WTC11 (cell line): ENCODE results near the gene DCAF10. TPM values are rescaled to one million over a fixed set of nuclear protein-coding genes. Genes with fewer than 3 reads are reported as not detected.

ENCODE experiments used
- ATF1 ChIP-seq: sonication (generic); formaldehyde crosslinking; IDR thresholded peaks from 2 replicates; pipeline ENCODE4 v1.8.1; 2023; ENCODE audit warnings: mild to moderate bottlenecking, moderate library complexity, missing genetic modification reagents
- ATF3 ChIP-seq: sonication (generic); formaldehyde crosslinking; conservative IDR thresholded peaks from 2 replicates; pipeline ENCODE4 v1.8.1; 2022; ENCODE audit warnings: mild to moderate bottlenecking, missing genetic modification reagents
- CBFB ChIP-seq: sonication (generic); formaldehyde crosslinking; IDR thresholded peaks from 2 replicates; pipeline ENCODE4 v1.8.1; 2022; ENCODE audit warnings: mild to moderate bottlenecking, low read depth, missing genetic modification reagents
- CREB1 ChIP-seq: sonication (generic); formaldehyde crosslinking; IDR thresholded peaks from 2 replicates; pipeline ENCODE4 v1.8.0; 2023; ENCODE audit warnings: mild to moderate bottlenecking, missing genetic modification reagents
- CREM ChIP-seq: sonication (generic); formaldehyde crosslinking; IDR thresholded peaks from 2 replicates; pipeline ENCODE4 v1.8.1; 2022; ENCODE audit warnings: mild to moderate bottlenecking, missing genetic modification reagents, moderate library complexity
- CTCF ChIP-seq: fragments of 200-600 bp; IDR thresholded peaks from 2 replicates; pipeline ENCODE4 v1.8.0; 2022; ENCODE audit warnings: antibody characterized with exemption
- ETV6 ChIP-seq: sonication (generic); formaldehyde crosslinking; IDR thresholded peaks from 2 replicates; pipeline ENCODE4 v1.8.1; 2022; ENCODE audit warnings: mild to moderate bottlenecking, missing genetic modification reagents
- FOXJ3 ChIP-seq: sonication (generic); formaldehyde crosslinking; IDR thresholded peaks from 2 replicates; pipeline ENCODE4 v1.9.0; 2021; ENCODE audit warnings: missing genetic modification reagents, mild to moderate bottlenecking, borderline replicate concordance
- FOXP4 ChIP-seq: sonication (generic); formaldehyde crosslinking; IDR thresholded peaks from 2 replicates; pipeline ENCODE4 v1.8.0; 2022; ENCODE audit warnings: mild to moderate bottlenecking, missing genetic modification reagents
- IRF1 ChIP-seq: sonication (generic); formaldehyde crosslinking; IDR thresholded peaks from 2 replicates; pipeline ENCODE4 v1.8.0; 2023; ENCODE audit warnings: missing genetic modification reagents
- JUN ChIP-seq: sonication (generic); formaldehyde crosslinking; IDR thresholded peaks from 2 replicates; pipeline ENCODE4 v1.8.0; 2023; ENCODE audit warnings: mild to moderate bottlenecking, missing genetic modification reagents
- NFYB ChIP-seq: sonication (generic); formaldehyde crosslinking; conservative IDR thresholded peaks from 2 replicates; pipeline ENCODE4 v1.8.0; 2022; ENCODE audit warnings: low read depth, missing genetic modification reagents
- NR1H2 ChIP-seq: sonication (generic); formaldehyde crosslinking; IDR thresholded peaks from 2 replicates; pipeline ENCODE4 v1.9.0; 2021; ENCODE audit warnings: mild to moderate bottlenecking, moderate library complexity, missing genetic modification reagents
- OVOL2 ChIP-seq: fragments of 250-450 bp; sonication (Bioruptor Pico); IDR thresholded peaks from 2 replicates; pipeline ENCODE4 v1.9.0; 2021; ENCODE audit warnings: mild to moderate bottlenecking, borderline replicate concordance
- PRRX2 ChIP-seq: fragments of 250-450 bp; sonication (Bioruptor Pico); IDR thresholded peaks from 2 replicates; pipeline ENCODE4 v1.8.0; 2021; ENCODE audit warnings: mild to moderate bottlenecking
- RORB ChIP-seq: fragments of 250-450 bp; sonication (Bioruptor Pico); IDR thresholded peaks from 2 replicates; pipeline ENCODE4 v1.9.0; 2021; ENCODE audit warnings: mild to moderate bottlenecking
- SMAD4 ChIP-seq: sonication (generic); formaldehyde crosslinking; IDR thresholded peaks from 2 replicates; pipeline ENCODE4 v1.8.0; 2022; ENCODE audit warnings: mild to moderate bottlenecking, missing genetic modification reagents
- SOX15 ChIP-seq: fragments of 250-450 bp; sonication (Bioruptor Pico); IDR thresholded peaks from 2 replicates; pipeline ENCODE4 v1.9.0; 2021; ENCODE audit warnings: mild to moderate bottlenecking
- SP1 ChIP-seq: sonication (generic); formaldehyde crosslinking; conservative IDR thresholded peaks from 2 replicates; pipeline ENCODE4 v1.8.1; 2022; ENCODE audit warnings: missing genetic modification reagents
- TP53 ChIP-seq: sonication (generic); formaldehyde crosslinking; IDR thresholded peaks from 2 replicates; pipeline ENCODE4 v1.8.1; 2023; ENCODE audit warnings: mild to moderate bottlenecking, missing genetic modification reagents
- ZNF121 ChIP-seq: sonication (generic); formaldehyde crosslinking; IDR thresholded peaks from 2 replicates; pipeline ENCODE4 v1.8.0; 2023; ENCODE audit warnings: missing genetic modification reagents
- ZNF138 ChIP-seq: sonication (generic); formaldehyde crosslinking; conservative IDR thresholded peaks from 2 replicates; pipeline ENCODE4 v1.8.1; 2022; ENCODE audit warnings: mild to moderate bottlenecking, moderate library complexity, missing genetic modification reagents
- ZNF219 ChIP-seq: sonication (generic); formaldehyde crosslinking; IDR thresholded peaks from 2 replicates; pipeline ENCODE4 v1.8.0; 2023; ENCODE audit warnings: missing genetic modification reagents, mild to moderate bottlenecking, borderline replicate concordance
- ZNF263 ChIP-seq: sonication (generic); formaldehyde crosslinking; IDR thresholded peaks from 2 replicates; pipeline ENCODE4 v1.8.1; 2022; ENCODE audit warnings: low read depth, mild to moderate bottlenecking, moderate library complexity, missing genetic modification reagents
- total RNA-seq: library from RNA; stranded (reverse); gene quantifications from 3 replicates; pipeline ENCODE4 v1.2.3, GENCODE V29; 2021
- TF ChIP-seq, protein P1 (sequence below): fragments of 250-450 bp; sonication (Bioruptor Pico); IDR thresholded peaks from 2 replicates; pipeline ENCODE4 v1.9.0; 2021; ENCODE audit warnings: mild to moderate bottlenecking, borderline replicate concordance
- TF ChIP-seq, protein P2 (sequence below): sonication (generic); formaldehyde crosslinking; IDR thresholded peaks from 2 replicates; pipeline ENCODE4 v1.8.1; 2022; ENCODE audit warnings: mild to moderate bottlenecking, moderate library complexity, missing genetic modification reagents
- TF ChIP-seq, protein P3 (sequence below): sonication (generic); formaldehyde crosslinking; IDR thresholded peaks from 2 replicates; pipeline ENCODE4 v1.8.0; 2022; ENCODE audit warnings: mild to moderate bottlenecking, missing genetic modification reagents
- TF ChIP-seq, protein P4 (sequence below): fragments of 250-450 bp; sonication (Bioruptor Pico); IDR thresholded peaks from 2 replicates; pipeline ENCODE4 v1.9.0; 2021; ENCODE audit warnings: mild to moderate bottlenecking

Gene DCAF10
- total RNA-seq, 1 experiment from 2014 or later, result 11.7 TPM

DNA sequence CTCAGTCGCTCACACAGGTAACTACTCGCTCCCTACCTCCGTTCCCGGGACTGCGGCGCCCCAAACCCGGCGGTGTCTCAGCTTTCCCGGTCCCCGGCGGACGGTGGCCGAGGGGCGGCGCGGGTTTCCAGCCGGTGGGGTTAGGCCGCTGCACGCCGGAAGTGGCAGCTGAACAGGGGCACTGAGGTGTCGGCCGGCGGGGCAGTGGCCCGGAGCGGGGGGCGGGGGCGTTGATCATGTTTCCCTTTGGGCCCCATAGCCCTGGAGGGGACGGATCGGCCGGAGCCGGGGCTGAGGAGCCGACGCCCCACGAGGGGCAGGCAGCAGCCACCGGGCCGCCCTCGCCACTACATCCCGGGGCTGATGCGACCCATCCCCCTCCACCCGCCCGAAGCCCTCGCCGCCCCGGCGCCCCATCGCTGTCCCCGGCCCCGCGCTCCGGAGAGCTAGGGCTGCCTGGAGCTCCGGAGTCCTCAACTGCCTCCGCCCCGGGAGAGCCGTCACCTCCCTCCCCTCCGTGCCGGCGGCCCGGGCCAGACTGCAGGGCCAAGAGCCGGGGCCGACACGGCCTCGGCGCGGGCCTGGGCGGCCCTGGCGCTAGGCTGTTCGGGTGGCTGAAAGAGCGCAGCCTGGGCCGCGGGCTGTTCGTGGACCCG lies at the start of gene DCAF10 (continued):
- TF ChIP-seq ATF1 (CRISPR knock-in tag), result no peak
- TF ChIP-seq, protein P1, sequence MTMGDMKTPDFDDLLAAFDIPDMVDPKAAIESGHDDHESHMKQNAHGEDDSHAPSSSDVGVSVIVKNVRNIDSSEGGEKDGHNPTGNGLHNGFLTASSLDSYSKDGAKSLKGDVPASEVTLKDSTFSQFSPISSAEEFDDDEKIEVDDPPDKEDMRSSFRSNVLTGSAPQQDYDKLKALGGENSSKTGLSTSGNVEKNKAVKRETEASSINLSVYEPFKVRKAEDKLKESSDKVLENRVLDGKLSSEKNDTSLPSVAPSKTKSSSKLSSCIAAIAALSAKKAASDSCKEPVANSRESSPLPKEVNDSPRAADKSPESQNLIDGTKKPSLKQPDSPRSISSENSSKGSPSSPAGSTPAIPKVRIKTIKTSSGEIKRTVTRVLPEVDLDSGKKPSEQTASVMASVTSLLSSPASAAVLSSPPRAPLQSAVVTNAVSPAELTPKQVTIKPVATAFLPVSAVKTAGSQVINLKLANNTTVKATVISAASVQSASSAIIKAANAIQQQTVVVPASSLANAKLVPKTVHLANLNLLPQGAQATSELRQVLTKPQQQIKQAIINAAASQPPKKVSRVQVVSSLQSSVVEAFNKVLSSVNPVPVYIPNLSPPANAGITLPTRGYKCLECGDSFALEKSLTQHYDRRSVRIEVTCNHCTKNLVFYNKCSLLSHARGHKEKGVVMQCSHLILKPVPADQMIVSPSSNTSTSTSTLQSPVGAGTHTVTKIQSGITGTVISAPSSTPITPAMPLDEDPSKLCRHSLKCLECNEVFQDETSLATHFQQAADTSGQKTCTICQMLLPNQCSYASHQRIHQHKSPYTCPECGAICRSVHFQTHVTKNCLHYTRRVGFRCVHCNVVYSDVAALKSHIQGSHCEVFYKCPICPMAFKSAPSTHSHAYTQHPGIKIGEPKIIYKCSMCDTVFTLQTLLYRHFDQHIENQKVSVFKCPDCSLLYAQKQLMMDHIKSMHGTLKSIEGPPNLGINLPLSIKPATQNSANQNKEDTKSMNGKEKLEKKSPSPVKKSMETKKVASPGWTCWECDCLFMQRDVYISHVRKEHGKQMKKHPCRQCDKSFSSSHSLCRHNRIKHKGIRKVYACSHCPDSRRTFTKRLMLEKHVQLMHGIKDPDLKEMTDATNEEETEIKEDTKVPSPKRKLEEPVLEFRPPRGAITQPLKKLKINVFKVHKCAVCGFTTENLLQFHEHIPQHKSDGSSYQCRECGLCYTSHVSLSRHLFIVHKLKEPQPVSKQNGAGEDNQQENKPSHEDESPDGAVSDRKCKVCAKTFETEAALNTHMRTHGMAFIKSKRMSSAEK (CRISPR knock-in tag), result no peak
- no peak for TF ChIP-seq NR1H2 (CRISPR knock-in tag)
- TF ChIP-seq PRRX2 (CRISPR knock-in tag), result no peak
- TF ChIP-seq SP1, result peak; percentile 98
- TF ChIP-seq JUN (CRISPR knock-in tag), result no peak
- TF ChIP-seq IRF1, result 0 out of 2 replicates have a peak, but pooled peaks have one; percentile 32
- no peak for TF ChIP-seq ATF3 (CRISPR knock-in tag)
- no peak for TF ChIP-seq FOXJ3 (CRISPR knock-in tag)
- 0 out of 2 replicates have a peak, but pooled peaks have one; percentile 33 for TF ChIP-seq CREB1 (CRISPR knock-in tag)
- peak; percentile 39; the same call in 1 of the 2 replicates for TF ChIP-seq NFYB (CRISPR knock-in tag)
- TF ChIP-seq SMAD4, result no peak
- no peak for TF ChIP-seq RORB (CRISPR knock-in tag)
- TF ChIP-seq CBFB, result no peak; the same call in 1 of the 2 replicates
- peak; percentile 88 for TF ChIP-seq FOXP4
- TF ChIP-seq SOX15 (CRISPR knock-in tag), result no peak
- TF ChIP-seq TP53 (CRISPR knock-in tag), result no peak; the same call in 1 of the 2 replicates
- TF ChIP-seq, protein P2, sequence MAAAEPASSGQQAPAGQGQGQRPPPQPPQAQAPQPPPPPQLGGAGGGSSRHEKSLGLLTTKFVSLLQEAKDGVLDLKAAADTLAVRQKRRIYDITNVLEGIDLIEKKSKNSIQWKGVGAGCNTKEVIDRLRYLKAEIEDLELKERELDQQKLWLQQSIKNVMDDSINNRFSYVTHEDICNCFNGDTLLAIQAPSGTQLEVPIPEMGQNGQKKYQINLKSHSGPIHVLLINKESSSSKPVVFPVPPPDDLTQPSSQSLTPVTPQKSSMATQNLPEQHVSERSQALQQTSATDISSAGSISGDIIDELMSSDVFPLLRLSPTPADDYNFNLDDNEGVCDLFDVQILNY (CRISPR knock-in tag), result peak; percentile 96
- no peak for TF ChIP-seq OVOL2
- no peak for TF ChIP-seq CTCF
- no peak for TF ChIP-seq ZNF219 (CRISPR knock-in tag)
- TF ChIP-seq, protein P3, sequence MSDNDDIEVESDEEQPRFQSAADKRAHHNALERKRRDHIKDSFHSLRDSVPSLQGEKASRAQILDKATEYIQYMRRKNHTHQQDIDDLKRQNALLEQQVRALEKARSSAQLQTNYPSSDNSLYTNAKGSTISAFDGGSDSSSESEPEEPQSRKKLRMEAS (CRISPR knock-in tag), result peak; percentile 82
- no peak for TF ChIP-seq ZNF138 (CRISPR knock-in tag)
- no peak for TF ChIP-seq ZNF263 (CRISPR knock-in tag)
- TF ChIP-seq CREM (CRISPR knock-in tag), result peak; percentile 49; the same call in 1 of the 2 replicates
- TF ChIP-seq, protein P4, sequence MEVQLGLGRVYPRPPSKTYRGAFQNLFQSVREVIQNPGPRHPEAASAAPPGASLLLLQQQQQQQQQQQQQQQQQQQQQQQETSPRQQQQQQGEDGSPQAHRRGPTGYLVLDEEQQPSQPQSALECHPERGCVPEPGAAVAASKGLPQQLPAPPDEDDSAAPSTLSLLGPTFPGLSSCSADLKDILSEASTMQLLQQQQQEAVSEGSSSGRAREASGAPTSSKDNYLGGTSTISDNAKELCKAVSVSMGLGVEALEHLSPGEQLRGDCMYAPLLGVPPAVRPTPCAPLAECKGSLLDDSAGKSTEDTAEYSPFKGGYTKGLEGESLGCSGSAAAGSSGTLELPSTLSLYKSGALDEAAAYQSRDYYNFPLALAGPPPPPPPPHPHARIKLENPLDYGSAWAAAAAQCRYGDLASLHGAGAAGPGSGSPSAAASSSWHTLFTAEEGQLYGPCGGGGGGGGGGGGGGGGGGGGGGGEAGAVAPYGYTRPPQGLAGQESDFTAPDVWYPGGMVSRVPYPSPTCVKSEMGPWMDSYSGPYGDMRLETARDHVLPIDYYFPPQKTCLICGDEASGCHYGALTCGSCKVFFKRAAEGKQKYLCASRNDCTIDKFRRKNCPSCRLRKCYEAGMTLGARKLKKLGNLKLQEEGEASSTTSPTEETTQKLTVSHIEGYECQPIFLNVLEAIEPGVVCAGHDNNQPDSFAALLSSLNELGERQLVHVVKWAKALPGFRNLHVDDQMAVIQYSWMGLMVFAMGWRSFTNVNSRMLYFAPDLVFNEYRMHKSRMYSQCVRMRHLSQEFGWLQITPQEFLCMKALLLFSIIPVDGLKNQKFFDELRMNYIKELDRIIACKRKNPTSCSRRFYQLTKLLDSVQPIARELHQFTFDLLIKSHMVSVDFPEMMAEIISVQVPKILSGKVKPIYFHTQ (CRISPR knock-in tag), result no peak
- peak; percentile 98 for TF ChIP-seq ETV6
- 0 out of 2 replicates have a peak, but pooled peaks have one; percentile 41 for TF ChIP-seq ZNF121 (CRISPR knock-in tag)
